ENCODE results near the gene ANGPTL4. TPM values are rescaled to one million over a fixed set of nuclear protein-coding genes. Genes with fewer than 3 reads are reported as not detected.
"Not testable (repeated sequence)": the region's sequence is repeated elsewhere in the genome, so short reads cannot be mapped to it uniquely, and the experiment has no call there.

The ANGPTL4 gene
- total and polyA plus RNA-seq, 7 donors, result 10.7 to 235 (median 42.5) TPM

DNA sequence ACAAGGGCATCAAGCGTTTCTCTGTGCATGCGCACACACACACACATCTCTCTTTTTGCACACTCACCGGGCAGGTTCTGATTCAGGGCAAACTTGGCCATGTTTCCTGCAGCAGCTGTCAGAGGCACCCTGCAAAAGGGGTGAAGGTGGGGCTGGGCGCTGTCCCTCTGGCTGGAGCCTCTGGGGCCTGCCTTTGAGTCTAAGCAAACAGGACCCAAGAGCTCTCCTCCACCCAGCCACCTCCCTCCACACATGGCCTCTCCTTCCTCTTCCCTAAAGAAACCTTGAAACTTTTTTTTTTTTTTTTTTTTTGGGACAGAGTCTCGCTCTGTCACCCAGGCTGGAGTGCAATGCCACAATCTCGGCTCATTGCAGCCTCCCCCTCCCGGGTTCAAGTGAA is 26.2 kb upstream of the ANGPTL4 start:
- WGBS, 3 donors, result 72 to 80% (median 75%) methylated on average over 6 to 7 of the region's 7 CpGs

GRCh38 chr19:8338835-8339234 is 25.1 kb upstream of the ANGPTL4 start:
- 63 to 74% (median 70%) methylated on average over 6 of the region's 6 CpGs for WGBS, 3 donors
- DNase-seq, result peak in 1 of 2 donors; percentile 5
- ATAC-seq, result no peak
- intact Hi-C loops (cut with DNase I), result no loop called here
- TF ChIP-seq CTCF (IDR thresholded peaks at IDR 0.05), result no peak
- Histone ChIP-seq H3K9me3 (no peaks in the 10 kb centered on the region), H3K4me1 (peaks cover 9% of the 10 kb centered on the region), H3K4me3 (no peak overlapping the region), H3K27me3 (ENCODE audit: insufficient read depth in 3 of 3, low read length in 2 of 3) (peaks cover 0 to 45% (median 11%) of the 10 kb centered on the region in 3 donors), H3K27ac (no peak overlapping the region), H3K36me3 (ENCODE audit: insufficient read depth in 1 of 2, low read depth in 1 of 2) (no peaks in the 10 kb centered on the region)

More for the DNA sequence above, 26.2 kb upstream of the ANGPTL4 start:
- ATAC-seq, result no peak
- Histone ChIP-seq H3K36me3 (ENCODE audit: insufficient read depth in 1 of 2, low read depth in 1 of 2) (no peaks in the 10 kb centered on the region), H3K4me3 (no peak overlapping the region), H3K27me3 (ENCODE audit: insufficient read depth in 3 of 3, low read length in 2 of 3) (peaks cover 0 to 56% (median 18%) of the 10 kb centered on the region in 3 donors), H3K27ac (no peak overlapping the region), H3K9me3 (no peaks in the 10 kb centered on the region), H3K4me1 (peaks cover 16% of the 10 kb centered on the region)
- intact Hi-C loops (cut with DNase I), result no loop called here
- DNase-seq, result peak in 1 of 2 donors; percentile 24
- TF ChIP-seq CTCF (IDR thresholded peaks at IDR 0.05), result no peak

DNA sequence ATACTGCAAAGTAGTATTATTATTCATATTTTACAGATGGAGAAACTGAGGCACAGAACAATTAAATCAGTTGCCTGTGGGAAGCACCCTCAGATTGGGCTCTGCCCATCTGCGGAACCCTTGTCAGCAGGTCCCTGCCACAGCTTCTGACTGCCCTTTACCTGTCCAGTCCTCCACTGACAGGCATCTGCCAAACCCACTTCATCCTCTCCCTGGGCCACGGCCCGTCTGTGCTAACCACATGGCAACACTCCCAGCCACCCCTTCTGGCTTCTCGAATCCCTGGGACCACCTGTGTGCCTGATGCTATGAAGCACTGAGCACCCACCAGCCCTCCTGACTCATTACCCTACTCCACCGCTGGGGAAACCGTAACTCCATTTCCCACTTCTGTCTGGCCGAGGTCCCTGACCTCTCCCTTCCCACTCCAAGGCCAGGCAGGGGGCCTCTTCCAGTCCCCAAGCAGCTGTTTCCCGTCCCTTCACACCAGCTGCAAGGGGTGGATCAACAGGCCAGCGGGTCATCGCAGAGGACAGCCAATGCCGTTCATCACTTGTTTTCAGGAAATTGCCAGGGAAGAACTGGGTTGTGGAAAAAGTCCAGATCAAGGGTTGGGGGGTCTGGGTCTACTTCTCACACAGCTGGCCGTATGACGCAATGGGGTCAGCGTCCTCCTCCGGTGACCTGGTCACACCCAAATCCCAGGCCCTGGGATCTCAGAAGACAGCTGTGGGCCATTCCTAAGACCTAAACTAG is 23.4 kb upstream of the ANGPTL4 start:
- DNase-seq, result peak; percentile 33 to 82
- H3K9me3 ChIP-seq, result no peaks in the 10 kb centered on the region
- intact Hi-C loops (cut with DNase I), result no loop called here
- peak overlapping the region; percentile 68 for H3K4me3 ChIP-seq
- TF ChIP-seq CTCF (IDR thresholded peaks at IDR 0.05), result no peak
- H3K4me1 ChIP-seq, result no peaks in the 10 kb centered on the region
- ATAC-seq, result peak in 3 of 4 donors; percentile 17 to 38 (median 33)
- H3K36me3 ChIP-seq (ENCODE audit: insufficient read depth in 1 of 2, low read depth in 1 of 2), result no peaks in the 10 kb centered on the region
- WGBS, 3 donors, result 13 to 15% (median 14%) methylated on average over 15 of the region's 15 CpGs
- H3K27me3 ChIP-seq (ENCODE audit: insufficient read depth in 3 of 3, low read length in 2 of 3), result peaks cover 0 to 30% (median 0%) of the 10 kb centered on the region in 3 donors
- peak overlapping the region; percentile 70 for H3K27ac ChIP-seq

DNA sequence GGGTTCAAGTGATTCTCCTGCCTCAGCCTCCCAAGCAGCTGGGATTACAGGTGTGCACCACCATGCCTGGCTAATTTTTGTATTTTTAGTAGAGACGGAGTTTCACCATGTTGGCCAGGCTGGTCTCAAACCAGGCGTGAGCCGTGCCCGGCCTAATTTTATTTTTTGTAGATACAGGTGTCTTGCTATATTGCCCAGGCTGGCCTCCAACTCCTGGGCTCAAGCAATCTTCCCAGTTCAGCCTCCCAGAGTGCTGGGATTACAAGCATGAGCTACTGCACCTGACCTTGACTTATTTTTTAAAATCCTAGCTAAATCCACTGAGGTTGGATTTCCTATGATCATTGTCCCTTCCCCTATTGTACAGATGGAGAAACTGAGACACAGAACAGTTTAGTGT is 22.5 kb upstream of the ANGPTL4 start:
- peak overlapping the region; percentile 68 for H3K4me3 ChIP-seq
- WGBS, 3 donors, result 78 to 92% (median 89%) methylated on average over 4 of the region's 4 CpGs
- intact Hi-C loops (cut with DNase I), result not testable (repeated sequence)

GRCh38 chr19:8342316-8342683 is 21.7 kb upstream of the ANGPTL4 start:
- H3K27ac ChIP-seq, result peak overlapping the region; percentile 70

More for the DNA sequence above, 22.5 kb upstream of the ANGPTL4 start:
- H3K9me3 ChIP-seq; H3K36me3 ChIP-seq (ENCODE audit: insufficient read depth in 1 of 2, low read depth in 1 of 2); ATAC-seq; H3K4me1 ChIP-seq: not testable (repeated sequence)
- Histone ChIP-seq H3K27ac (peak overlapping the region; percentile 70), H3K27me3 (ENCODE audit: insufficient read depth in 3 of 3, low read length in 2 of 3) (peaks cover 0 to 21% (median 0%) of the 10 kb centered on the region in 3 donors)
- peak in 1 of 2 donors; percentile 14 for DNase-seq

More at GRCh38 chr19:8342316-8342683, 21.7 kb upstream of the ANGPTL4 start:
- Histone ChIP-seq H3K9me3 (no peaks in the 10 kb centered on the region), H3K4me3 (peak overlapping the region; percentile 68), H3K36me3 (ENCODE audit: insufficient read depth in 1 of 2, low read depth in 1 of 2) (no peaks in the 10 kb centered on the region), H3K27me3 (ENCODE audit: insufficient read depth in 3 of 3, low read length in 2 of 3) (peaks cover 0 to 16% (median 0%) of the 10 kb centered on the region in 3 donors), H3K4me1 (no peaks in the 10 kb centered on the region)
- ATAC-seq, result peak in 2 of 4 donors; percentile 14 to 17
- 41 to 47% (median 46%) methylated on average over 13 to 14 of the region's 14 CpGs for WGBS, 3 donors
- intact Hi-C loops (cut with DNase I), result no loop called here
- DNase-seq, result peak in 1 of 2 donors; percentile 59
- TF ChIP-seq CTCF (IDR thresholded peaks at IDR 0.05), result no peak
